GM12878 (cell line): ENCODE data around the gene TRPM1. TPM values are rescaled to one million over a fixed set of nuclear protein-coding genes. Genes with fewer than 3 reads are reported as not detected.

Experiments used
- BHLHE40 ChIP-seq, 2 experiments: fragments of 450-650 bp in 1 of 2; IDR thresholded peaks; 2 replicates each; pipeline ENCODE4 v1.6.1; 2011 to 2017; ENCODE audit warnings: low read depth in 2 of 2, borderline replicate concordance in 1 of 2, improper control_type of control experiment in 1 of 2, low read length in 1 of 2, mild to moderate bottlenecking in 1 of 2
- CBX3 ChIP-seq: fragments of 200-600 bp; sonication (generic); IDR thresholded peaks from 2 replicates; pipeline ENCODE4 v1.6.1; 2016; ENCODE audit warnings: low read depth, borderline replicate concordance
- MXI1 ChIP-seq: fragments of 150-350 bp; IDR thresholded peaks from 2 replicates; pipeline ENCODE4 v1.6.1; 2011; ENCODE audit warnings: low read depth, mild to moderate bottlenecking, inconsistent platforms, low read length, improper control_type of control experiment
- POLR2AphosphoS2 ChIP-seq: IDR thresholded peaks from 2 replicates; pipeline ENCODE4 v1.6.1; 2011; ENCODE audit warnings: low read depth, mild to moderate bottlenecking, low read length, improper control_type of control experiment, moderate library complexity
- RAD51 ChIP-seq: fragments of 450-650 bp; IDR thresholded peaks from 2 replicates; pipeline ENCODE4 v1.6.1; 2016; ENCODE audit warnings: moderate library complexity, mild to moderate bottlenecking, inconsistent platforms
- ZBTB4 ChIP-seq: fragments of 450-650 bp; formaldehyde crosslinking; IDR thresholded peaks from 2 replicates; pipeline ENCODE4 v1.4.0; 2022; ENCODE audit warnings: mild to moderate bottlenecking, moderate library complexity
- polyA plus RNA-seq, 11 experiments: library from polyadenylated mRNA; depleted of rRNA in 4 of 11; unstranded in 6 of 11; stranded (reverse) in 5 of 11; fragments of >200 nt; fragmentation: Nextera tagmentation in 4 of 11; fragmentation: Illumina TruSeq in 1 of 11; extraction: Ambion mirVana in 4 of 11; extraction: Trizol in 1 of 11; gene quantifications; 1 replicate in 1 of 11; 2 replicates in 10 of 11; pipeline versions ENCODE4 v1.2.1 to v1.2.3, GENCODE V29; 2011 to 2016; ENCODE audit warnings: inconsistent platforms in 2 of 11, missing spikeins in 2 of 11, low read depth in 1 of 11
- total RNA-seq, 4 experiments: library from RNA; depleted of rRNA in 3 of 4; stranded (reverse); fragments of >200 nt in 3 of 4; fragmentation: Illumina TruSeq in 1 of 4; extraction: Trizol in 1 of 4; gene quantifications; 2 replicates each; pipeline versions ENCODE4 v1.2.1 to v1.2.3, GENCODE V29; 2013 to 2021
- TF ChIP-seq, protein P1 (sequence below): IDR thresholded peaks from 2 replicates; pipeline ENCODE4 v1.6.1; 2012; ENCODE audit warnings: mild to moderate bottlenecking, low read depth, low read length

TRPM1 gene
- total and polyA plus RNA-seq, 10 of the 15 experiments (the other 5 are each of a cell fraction or from before 2014, with no cell fraction given) = 0.01 to 0.10 (median 0.05) TPM; not detected in 4

- TF ChIP-seq ZBTB4 (CRISPR knock-in tag) (no peak), POLR2AphosphoS2 (no peak), RAD51 (no peak), CBX3 (no peak), BHLHE40 (IDR thresholded peaks at IDR 0.05; ENCODE audit: borderline replicate concordance in 1 of 2, low read depth in 2 of 2, low read length in 1 of 2) (no peak), MXI1 (no peak)
- TF ChIP-seq, protein P1, sequence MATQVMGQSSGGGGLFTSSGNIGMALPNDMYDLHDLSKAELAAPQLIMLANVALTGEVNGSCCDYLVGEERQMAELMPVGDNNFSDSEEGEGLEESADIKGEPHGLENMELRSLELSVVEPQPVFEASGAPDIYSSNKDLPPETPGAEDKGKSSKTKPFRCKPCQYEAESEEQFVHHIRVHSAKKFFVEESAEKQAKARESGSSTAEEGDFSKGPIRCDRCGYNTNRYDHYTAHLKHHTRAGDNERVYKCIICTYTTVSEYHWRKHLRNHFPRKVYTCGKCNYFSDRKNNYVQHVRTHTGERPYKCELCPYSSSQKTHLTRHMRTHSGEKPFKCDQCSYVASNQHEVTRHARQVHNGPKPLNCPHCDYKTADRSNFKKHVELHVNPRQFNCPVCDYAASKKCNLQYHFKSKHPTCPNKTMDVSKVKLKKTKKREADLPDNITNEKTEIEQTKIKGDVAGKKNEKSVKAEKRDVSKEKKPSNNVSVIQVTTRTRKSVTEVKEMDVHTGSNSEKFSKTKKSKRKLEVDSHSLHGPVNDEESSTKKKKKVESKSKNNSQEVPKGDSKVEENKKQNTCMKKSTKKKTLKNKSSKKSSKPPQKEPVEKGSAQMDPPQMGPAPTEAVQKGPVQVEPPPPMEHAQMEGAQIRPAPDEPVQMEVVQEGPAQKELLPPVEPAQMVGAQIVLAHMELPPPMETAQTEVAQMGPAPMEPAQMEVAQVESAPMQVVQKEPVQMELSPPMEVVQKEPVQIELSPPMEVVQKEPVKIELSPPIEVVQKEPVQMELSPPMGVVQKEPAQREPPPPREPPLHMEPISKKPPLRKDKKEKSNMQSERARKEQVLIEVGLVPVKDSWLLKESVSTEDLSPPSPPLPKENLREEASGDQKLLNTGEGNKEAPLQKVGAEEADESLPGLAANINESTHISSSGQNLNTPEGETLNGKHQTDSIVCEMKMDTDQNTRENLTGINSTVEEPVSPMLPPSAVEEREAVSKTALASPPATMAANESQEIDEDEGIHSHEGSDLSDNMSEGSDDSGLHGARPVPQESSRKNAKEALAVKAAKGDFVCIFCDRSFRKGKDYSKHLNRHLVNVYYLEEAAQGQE = no peak
Observed at GRCh38 chr15:31016446-31016915, 85.0 kb downstream of the TRPM1 start (continued).
